GM12801 (cell line): Measurements from ENCODE around the gene UMAD1.

Experiments
- TF ChIP-seq, protein P1 (sequence below): IDR thresholded peaks from one replicate; pipeline ENCODE4 v1.5.1; 2011; ENCODE audit warnings: control low read depth; ENCODE audit not compliant: insufficient read length; ENCODE audit errors: extremely low read depth

The UMAD1 gene

DNA sequence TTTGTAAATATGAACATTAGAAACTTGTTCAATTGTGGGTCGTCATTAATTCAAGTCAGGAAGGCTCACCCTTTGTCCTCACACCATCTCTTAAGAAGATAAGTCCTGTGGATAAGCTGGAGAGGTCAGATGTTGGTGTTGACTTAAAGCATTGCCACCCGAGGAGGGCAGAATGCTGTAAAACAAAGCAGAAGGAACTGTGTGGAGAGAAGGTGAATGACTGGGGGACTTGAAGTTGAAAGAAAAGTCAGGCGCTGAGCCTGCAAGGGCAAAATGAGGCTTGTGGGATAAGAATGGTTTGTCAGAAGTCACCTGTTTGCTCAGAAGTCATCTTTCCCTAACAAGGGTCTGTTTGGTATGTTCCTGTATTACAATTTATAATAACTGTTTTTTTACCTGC is 68.7 kb downstream of the UMAD1 start:
- TF ChIP-seq, protein P1, sequence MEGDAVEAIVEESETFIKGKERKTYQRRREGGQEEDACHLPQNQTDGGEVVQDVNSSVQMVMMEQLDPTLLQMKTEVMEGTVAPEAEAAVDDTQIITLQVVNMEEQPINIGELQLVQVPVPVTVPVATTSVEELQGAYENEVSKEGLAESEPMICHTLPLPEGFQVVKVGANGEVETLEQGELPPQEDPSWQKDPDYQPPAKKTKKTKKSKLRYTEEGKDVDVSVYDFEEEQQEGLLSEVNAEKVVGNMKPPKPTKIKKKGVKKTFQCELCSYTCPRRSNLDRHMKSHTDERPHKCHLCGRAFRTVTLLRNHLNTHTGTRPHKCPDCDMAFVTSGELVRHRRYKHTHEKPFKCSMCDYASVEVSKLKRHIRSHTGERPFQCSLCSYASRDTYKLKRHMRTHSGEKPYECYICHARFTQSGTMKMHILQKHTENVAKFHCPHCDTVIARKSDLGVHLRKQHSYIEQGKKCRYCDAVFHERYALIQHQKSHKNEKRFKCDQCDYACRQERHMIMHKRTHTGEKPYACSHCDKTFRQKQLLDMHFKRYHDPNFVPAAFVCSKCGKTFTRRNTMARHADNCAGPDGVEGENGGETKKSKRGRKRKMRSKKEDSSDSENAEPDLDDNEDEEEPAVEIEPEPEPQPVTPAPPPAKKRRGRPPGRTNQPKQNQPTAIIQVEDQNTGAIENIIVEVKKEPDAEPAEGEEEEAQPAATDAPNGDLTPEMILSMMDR, result no peak

DNA sequence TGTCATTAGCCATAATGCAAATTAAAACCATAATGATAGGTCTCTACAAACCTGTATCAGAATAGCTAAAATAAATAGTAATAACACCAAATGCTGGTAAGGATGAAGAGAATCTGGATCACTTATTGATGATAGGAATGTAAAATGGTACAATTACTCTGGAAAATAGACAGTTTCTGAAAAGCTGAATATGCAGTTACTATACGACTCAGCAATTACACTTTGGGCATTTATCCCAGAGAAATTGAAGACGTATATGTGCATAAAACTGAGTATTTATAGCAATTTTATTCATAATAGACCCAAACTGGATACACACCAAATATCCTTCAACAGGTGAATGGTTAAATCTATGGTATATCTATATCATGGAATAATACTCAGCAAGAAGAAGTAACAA is 69.9 kb downstream of the UMAD1 start:
- TF ChIP-seq, protein P1, result no peak

GRCh38 chr7:7713730-7714129 is 73.2 kb downstream of the UMAD1 start:
- TF ChIP-seq, protein P1, result no peak

- TF ChIP-seq, protein P1, result no peak
These were observed 77.9 kb downstream of the UMAD1 start, which contains the start of gene RPA3 for GRCh38 chr7:7718492-7718891. Gene RPA3, minus strand, starts transcription at chr7:7718607. Its CDS starts 78,189 bp downstream, at chr7:7640418.

GRCh38 chr7:7719236-7719635 is 78.7 kb downstream of the UMAD1 start:
- TF ChIP-seq, protein P1, result no peak

GRCh38 chr7:7720193-7720592 is 79.6 kb downstream of the UMAD1 start:
- TF ChIP-seq, protein P1, result no peak

DNA sequence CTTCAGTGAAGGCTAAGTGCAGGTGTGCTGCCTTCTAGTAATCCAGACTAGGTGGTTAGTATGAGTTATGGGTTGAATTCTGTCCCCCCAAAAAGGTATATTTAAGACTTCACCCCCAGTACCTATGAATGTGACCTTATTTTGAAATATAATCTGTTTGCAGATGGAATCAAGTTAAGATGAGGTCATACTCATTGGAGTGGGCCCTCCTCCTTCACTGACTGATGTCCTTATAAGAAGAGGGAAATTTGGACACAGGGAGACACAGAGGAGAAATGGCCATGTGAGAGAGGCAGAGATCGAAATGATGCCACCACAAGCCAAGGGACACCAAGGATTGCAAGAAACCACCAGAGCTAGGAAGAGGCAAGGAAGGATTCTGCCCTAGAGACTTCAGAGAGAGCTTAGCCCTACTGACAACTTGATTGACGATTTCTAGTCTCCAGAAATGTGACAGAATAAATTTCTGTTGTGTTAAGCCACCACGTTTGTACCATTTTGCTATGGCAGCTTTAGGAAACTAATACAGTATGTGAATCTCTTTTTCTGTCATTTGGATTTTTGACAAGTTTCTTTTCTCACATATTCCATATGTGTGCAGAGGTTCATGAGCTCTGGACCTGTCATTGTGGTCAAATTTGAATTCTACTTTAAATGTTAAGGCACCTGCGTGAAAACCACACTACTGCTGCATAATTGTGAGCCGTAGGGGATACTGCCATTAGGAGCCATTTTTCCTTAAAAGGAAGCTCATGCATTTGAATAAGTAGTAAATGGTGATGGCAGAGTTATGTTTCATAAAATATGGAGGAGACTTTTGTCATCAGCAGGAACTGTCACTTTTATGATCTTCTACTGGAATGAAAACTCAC is 80.4 kb downstream of the UMAD1 start:
- TF ChIP-seq, protein P1, result no peak
